Neuronal stem cell (in vitro differentiated cells): ENCODE measurements around the gene IL17D.

ENCODE experiments used
- DNase-seq: peaks from one replicate; pipeline ENCODE4 v3.0.0-alpha.2; 2013; ENCODE audit warnings: low spot score
- H2AFZ ChIP-seq: one replicate; pipeline ENCODE4 v1.6.1; 2013; ENCODE audit warnings: mild to moderate bottlenecking, low read length, inconsistent platforms
- H2AK5ac ChIP-seq: 2 replicates; pipeline ENCODE4 v1.6.1; 2013; ENCODE audit warnings: low read depth, mild to moderate bottlenecking, inconsistent platforms, low read length, moderate library complexity, mixed read lengths
- H2BK120ac ChIP-seq: 2 replicates; pipeline ENCODE4 v1.6.1; 2013; ENCODE audit warnings: low read depth, mild to moderate bottlenecking, inconsistent platforms, low read length, moderate library complexity, mixed read lengths
- H2BK12ac ChIP-seq: one replicate; pipeline ENCODE4 v1.6.1; 2013; ENCODE audit warnings: low read length, inconsistent platforms
- H2BK15ac ChIP-seq: 2 replicates; pipeline ENCODE4 v1.6.1; 2013; ENCODE audit warnings: mild to moderate bottlenecking, low read length, inconsistent platforms, mixed read lengths
- H2BK5ac ChIP-seq: one replicate; pipeline ENCODE4 v1.6.1; 2013; ENCODE audit warnings: inconsistent platforms, mild to moderate bottlenecking, low read length, moderate library complexity
- H3K14ac ChIP-seq: one replicate; pipeline ENCODE4 v1.6.1; 2013; ENCODE audit warnings: low read length, inconsistent platforms
- H3K18ac ChIP-seq: 2 replicates; pipeline ENCODE4 v1.6.1; 2013; ENCODE audit warnings: low read length, inconsistent platforms
- H3K23ac ChIP-seq: 2 replicates; pipeline ENCODE4 v1.6.1; 2013; ENCODE audit warnings: low read depth, mild to moderate bottlenecking, mixed read lengths, low read length, inconsistent platforms; ENCODE audit not compliant: poor library complexity
- H3K27ac ChIP-seq: replicated peaks from 3 replicates; pipeline ENCODE4 v1.5.1; 2013; ENCODE audit warnings: low read length, inconsistent platforms
- H3K27me3 ChIP-seq, 3 experiments: 2 replicates each; pipeline ENCODE4 v1.6.1; 2013; ENCODE audit warnings: low read length in 3 of 3, mild to moderate bottlenecking in 2 of 3, inconsistent platforms in 1 of 3, low read depth in 1 of 3, mixed read lengths in 1 of 3, moderate library complexity in 1 of 3; ENCODE audit not compliant: control insufficient read depth in 3 of 3, insufficient read depth in 3 of 3
- H3K36me3 ChIP-seq, 2 donors: replicated peaks in 1 of 2; 2 replicates each; pipeline ENCODE4 v1.6.1; 2013; ENCODE audit warnings: low read length in 2 of 2; ENCODE audit not compliant: control insufficient read depth in 2 of 2, insufficient read depth in 2 of 2
- H3K4ac ChIP-seq: 2 replicates; pipeline ENCODE4 v1.6.1; 2013; ENCODE audit warnings: inconsistent platforms, mild to moderate bottlenecking, low read length, moderate library complexity
- H3K4me1 ChIP-seq, 2 donors: 1 replicate in 1 of 2; 2 replicates in 1 of 2; pipeline ENCODE4 v1.6.1; 2013; ENCODE audit warnings: low read length in 2 of 2, low read depth in 1 of 2; ENCODE audit not compliant: control insufficient read depth in 2 of 2, insufficient read depth in 1 of 2
- H3K4me2 ChIP-seq: one replicate; pipeline ENCODE4 v1.6.1; 2013; ENCODE audit warnings: mild to moderate bottlenecking, low read length, inconsistent platforms; ENCODE audit not compliant: insufficient read depth, poor library complexity, severe bottlenecking
- H3K4me3 ChIP-seq, 2 donors: 2 replicates each; pipeline ENCODE4 v1.5.1; 2013; ENCODE audit warnings: low read length in 2 of 2, mild to moderate bottlenecking in 2 of 2, inconsistent platforms in 1 of 2, moderate library complexity in 1 of 2
- H3K79me1 ChIP-seq: one replicate; pipeline ENCODE4 v1.6.1; 2013; ENCODE audit warnings: low read depth, mild to moderate bottlenecking, inconsistent platforms, low read length, moderate library complexity
- H3K9ac ChIP-seq: one replicate; pipeline ENCODE4 v1.6.1; 2013; ENCODE audit warnings: mild to moderate bottlenecking, low read depth, low read length, inconsistent platforms; ENCODE audit not compliant: poor library complexity
- H3K9me3 ChIP-seq, 2 donors: replicated peaks in 1 of 2; 2 replicates each; pipeline versions ENCODE3 to v1.6.1; 2013; ENCODE audit warnings: low read length in 2 of 2, mild to moderate bottlenecking in 2 of 2, inconsistent platforms in 1 of 2, low read depth in 1 of 2, mixed read lengths in 1 of 2, moderate library complexity in 1 of 2; ENCODE audit not compliant: control insufficient read depth in 2 of 2, insufficient read depth in 1 of 2
- H4K8ac ChIP-seq: one replicate; pipeline ENCODE4 v1.6.1; 2013; ENCODE audit warnings: low read depth, mild to moderate bottlenecking, inconsistent platforms, low read length, moderate library complexity
- H4K91ac ChIP-seq: one replicate; pipeline ENCODE4 v1.6.1; 2013; ENCODE audit warnings: low read length, low read depth, mild to moderate bottlenecking, inconsistent platforms; ENCODE audit not compliant: poor library complexity
- WGBS, 2 donors: extraction: QIAGEN DNeasy Blood & Tissue Kit; methylation state at CpG; one replicate each; pipeline ENCODE4 v1.1.7; 2013; ENCODE audit warnings: missing lambda C conversion rate in 2 of 2, mixed read lengths in 1 of 2; ENCODE audit not compliant: insufficient read length in 2 of 2, insufficient replicate concordance in 1 of 2; ENCODE audit errors: extremely low coverage in 2 of 2; 5-methylcytosine and 5-hydroxymethylcytosine counted together

Gene IL17D

GRCh38 chr13:20728579-20729311 is 25.2 kb downstream of the IL17D start:
- Histone ChIP-seq H2BK120ac (no peak overlapping the region), H3K14ac (no peak overlapping the region), H3K23ac (no peak overlapping the region), H4K8ac (no peak overlapping the region), H2BK5ac (no peak overlapping the region), H3K4me1 (no peaks in the 10 kb centered on the region), H3K9ac (no peak overlapping the region), H2AK5ac (no peak overlapping the region), H3K18ac (no peak overlapping the region), H3K4ac (no peak overlapping the region), H3K4me3 (no peak overlapping the region), H4K91ac (no peak overlapping the region), H2BK15ac (no peak overlapping the region), H2AFZ (no peak overlapping the region), H3K9me3 (no peaks in the 10 kb centered on the region), H2BK12ac (no peak overlapping the region), H3K27me3 (no peaks in the 10 kb centered on the region), H3K27ac (no peak overlapping the region), H3K79me1 (no peaks in the 10 kb centered on the region), H3K36me3 (no peaks in the 10 kb centered on the region), H3K4me2 (no peak overlapping the region)
- no peak for DNase-seq
- no CpG with 5 or more reads among the region's 14 CpGs for WGBS, 2 donors

GRCh38 chr13:20729633-20730585 is 26.4 kb downstream of the IL17D start:
- Histone ChIP-seq H3K79me1 (peaks cover 1% of the 10 kb centered on the region), H2BK15ac (no peak overlapping the region), H3K4me1 (no peaks in the 10 kb centered on the region), H3K9me3 (peaks cover 0 to 2% of the 10 kb centered on the region in 2 donors), H2AFZ (no peak overlapping the region), H3K4ac (no peak overlapping the region), H2BK5ac (no peak overlapping the region), H3K4me2 (no peak overlapping the region), H2BK12ac (no peak overlapping the region), H3K27me3 (no peaks in the 10 kb centered on the region), H2AK5ac (no peak overlapping the region), H3K27ac (no peak overlapping the region), H3K23ac (no peak overlapping the region), H3K4me3 (no peak overlapping the region), H3K18ac (peak overlapping the region; percentile 24), H4K91ac (no peak overlapping the region), H4K8ac (no peak overlapping the region), H3K9ac (no peak overlapping the region), H3K14ac (no peak overlapping the region), H3K36me3 (no peaks in the 10 kb centered on the region), H2BK120ac (no peak overlapping the region)
- no peak for DNase-seq
- no CpG with 5 or more reads among the region's 33 CpGs for WGBS, 2 donors

GRCh38 chr13:20738616-20739015 is 35.1 kb downstream of the IL17D start:
- H2BK5ac ChIP-seq: no peak overlapping the region
- no peaks in the 10 kb centered on the region for H3K27me3 ChIP-seq
- H3K79me1 ChIP-seq: peaks cover 7% of the 10 kb centered on the region
- H4K8ac ChIP-seq: no peak overlapping the region
- H3K4me3 ChIP-seq: no peak overlapping the region
- no peak overlapping the region for H2BK15ac ChIP-seq
- no peaks in the 10 kb centered on the region for H3K4me1 ChIP-seq
- H3K23ac ChIP-seq: no peak overlapping the region
- H2BK12ac ChIP-seq: no peak overlapping the region
- peaks cover 0 to 4% of the 10 kb centered on the region in 2 donors for H3K36me3 ChIP-seq
- no peak overlapping the region for H4K91ac ChIP-seq
- no peak overlapping the region for H3K27ac ChIP-seq
- H3K9ac ChIP-seq: no peak overlapping the region
- H3K14ac ChIP-seq: no peak overlapping the region
- H3K4ac ChIP-seq: no peak overlapping the region
- DNase-seq: no peak
- no peak overlapping the region for H2AK5ac ChIP-seq
- no CpG with 5 or more reads among the region's 6 CpGs for WGBS, 2 donors
- no peak overlapping the region for H2AFZ ChIP-seq
- no peak overlapping the region for H3K18ac ChIP-seq
- peaks cover 5 to 8% of the 10 kb centered on the region in 2 donors for H3K9me3 ChIP-seq
- no peak overlapping the region for H3K4me2 ChIP-seq
- H2BK120ac ChIP-seq: no peak overlapping the region

DNA sequence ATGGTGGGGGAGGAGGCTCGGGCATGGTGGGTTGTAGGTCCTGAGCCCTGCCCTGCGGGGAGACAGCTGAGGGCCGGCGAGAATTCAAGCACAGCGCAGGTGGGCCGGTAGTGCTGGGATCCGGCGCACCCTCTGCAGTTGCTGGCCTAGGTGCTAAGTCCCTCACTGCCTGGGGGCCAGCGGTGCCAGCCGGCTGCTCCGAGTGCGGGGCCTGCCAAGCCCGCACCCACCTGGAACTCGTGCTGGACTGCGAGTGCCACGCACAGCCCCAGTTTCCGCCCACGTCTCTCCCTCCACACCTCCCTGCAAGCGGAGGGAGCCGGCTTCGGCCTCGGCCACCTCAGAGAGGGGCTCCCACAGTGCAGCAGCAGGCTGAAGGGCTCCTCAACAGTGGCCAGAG is 36.5 kb downstream of the IL17D start:
- H3K18ac ChIP-seq: peak overlapping the region; percentile 48
- H3K36me3 ChIP-seq: peaks cover 0 to 4% of the 10 kb centered on the region in 2 donors
- H4K8ac ChIP-seq: no peak overlapping the region
- no peak overlapping the region for H2BK5ac ChIP-seq
- no peak overlapping the region for H2BK120ac ChIP-seq
- H3K4ac ChIP-seq: no peak overlapping the region
- H3K27me3 ChIP-seq: no peaks in the 10 kb centered on the region
- no peaks in the 10 kb centered on the region for H3K4me1 ChIP-seq
- no peak overlapping the region for H3K14ac ChIP-seq
- no peak overlapping the region for H2AFZ ChIP-seq
- H3K9ac ChIP-seq: peak overlapping the region; percentile 44
- no peak overlapping the region for H2BK12ac ChIP-seq
- H3K79me1 ChIP-seq: peaks cover 4% of the 10 kb centered on the region
- no peak overlapping the region for H4K91ac ChIP-seq
- H3K4me2 ChIP-seq: no peak overlapping the region
- no CpG with 5 or more reads among the region's 22 CpGs for WGBS, 2 donors
- H3K23ac ChIP-seq: no peak overlapping the region
- peaks cover 3 to 8% of the 10 kb centered on the region in 2 donors for H3K9me3 ChIP-seq
- H3K27ac ChIP-seq: no peak overlapping the region
- no peak overlapping the region for H2AK5ac ChIP-seq
- DNase-seq: no peak
- H2BK15ac ChIP-seq: no peak overlapping the region
- H3K4me3 ChIP-seq: peak overlapping the region in 1 of 2 donors; percentile 46
